IMR-90 (cell line): ENCODE measurements around the gene RAB20. TPM values are rescaled to one million over a fixed set of nuclear protein-coding genes. Genes with fewer than 3 reads are reported as not detected.

Experiments
- ATAC-seq: fragments of 200-7000 bp; cut with Tn5 transposase; 2 replicates; pipeline ENCODE4 v1.9.1; 2020; ENCODE audit warnings: low read depth, mild to moderate bottlenecking, moderate library complexity
- BruUV-seq: library from RNA; stranded (reverse); fragments of 400-500 nt; replicated peaks from 2 replicates; lab custom pipeline; 2021; lab: Mats Ljungman, UMichigan
- CTCF ChIA-PET: fragments of 300-600 bp; formaldehyde crosslinking; extraction: SDS; loops from one replicate; lab custom pipeline; 2021; ENCODE audit warnings: antibody characterized with exemption; lab: Yijun Ruan, JAX
- POLR2A ChIA-PET: fragments of 300-600 bp; sonication (Branson Sonifier 250); formaldehyde crosslinking; loops from one replicate; lab custom pipeline; 2022; ENCODE audit warnings: antibody characterized with exemption; ENCODE audit not compliant: unreplicated experiment; lab: Charles Lee
- DNase-seq: peaks from one replicate; pipeline ENCODE4 v3.0.0; 2013
- H2AFZ ChIP-seq: replicated peaks from 2 replicates; pipeline ENCODE3; 2013; ENCODE audit warnings: low read length, mild to moderate bottlenecking; ENCODE audit not compliant: poor library complexity
- H2AK5ac ChIP-seq: 2 replicates; pipeline ENCODE4 v1.6.1; 2013; ENCODE audit warnings: low read depth, low read length, inconsistent platforms
- H2AK9ac ChIP-seq: replicated peaks from 2 replicates; pipeline ENCODE3; 2013; ENCODE audit warnings: mild to moderate bottlenecking, low read depth, low read length, moderate library complexity; ENCODE audit not compliant: poor library complexity
- H2BK120ac ChIP-seq: 2 replicates; pipeline ENCODE4 v1.6.1; 2013; ENCODE audit warnings: low read depth, low read length, inconsistent platforms
- H2BK15ac ChIP-seq: 3 replicates; pipeline ENCODE4 v1.6.1; 2013; ENCODE audit warnings: low read depth, low read length, inconsistent platforms
- H2BK20ac ChIP-seq: 2 replicates; pipeline ENCODE4 v1.6.1; 2013; ENCODE audit warnings: low read depth, mild to moderate bottlenecking, inconsistent platforms, low read length, moderate library complexity
- H2BK5ac ChIP-seq: 2 replicates; pipeline ENCODE4 v1.6.1; 2013; ENCODE audit warnings: mild to moderate bottlenecking, low read depth, low read length, inconsistent platforms; ENCODE audit not compliant: poor library complexity, severe bottlenecking
- H3K14ac ChIP-seq: replicated peaks from 2 replicates; pipeline ENCODE4 v1.6.1; 2013; ENCODE audit warnings: low read depth, low read length, inconsistent platforms
- H3K18ac ChIP-seq: 2 replicates; pipeline ENCODE4 v1.6.1; 2013; ENCODE audit warnings: low read depth, low read length, control low read depth
- H3K23ac ChIP-seq: 2 replicates; pipeline ENCODE4 v1.6.1; 2013; ENCODE audit warnings: low read depth, low read length, inconsistent platforms
- H3K27ac ChIP-seq: 2 replicates; pipeline ENCODE4 v1.5.1; 2013; ENCODE audit warnings: mild to moderate bottlenecking, control low read depth, low read length; ENCODE audit not compliant: insufficient read depth
- H3K27me3 ChIP-seq: 2 replicates; pipeline ENCODE4 v1.6.1; 2013; ENCODE audit warnings: low read length; ENCODE audit not compliant: control insufficient read depth, insufficient read depth
- H3K36me3 ChIP-seq: 2 replicates; pipeline ENCODE4 v1.6.1; 2013; ENCODE audit warnings: low read length, mixed read lengths; ENCODE audit not compliant: control insufficient read depth, insufficient read depth
- H3K4ac ChIP-seq: 2 replicates; pipeline ENCODE4 v1.6.1; 2013; ENCODE audit warnings: low read depth, low read length, inconsistent platforms
- H3K4me1 ChIP-seq: 2 replicates; pipeline ENCODE4 v1.6.1; 2013; ENCODE audit warnings: low read length, mixed read lengths; ENCODE audit not compliant: control insufficient read depth, insufficient read depth
- H3K4me2 ChIP-seq: 2 replicates; pipeline ENCODE4 v1.6.1; 2013; ENCODE audit warnings: low read depth, mild to moderate bottlenecking, control low read depth, low read length, moderate library complexity
- H3K4me3 ChIP-seq: 2 replicates; pipeline ENCODE4 v1.5.1; 2013; ENCODE audit warnings: low read depth, mild to moderate bottlenecking, control low read depth, low read length, moderate library complexity; ENCODE audit not compliant: insufficient read depth
- H3K56ac ChIP-seq: 2 replicates; pipeline ENCODE4 v1.6.1; 2013; ENCODE audit warnings: low read length, inconsistent platforms; ENCODE audit not compliant: insufficient read depth; ENCODE audit errors: extremely low read depth
- H3K79me1 ChIP-seq, 2 experiments: 2 replicates each; pipeline ENCODE4 v1.6.1; 2013; ENCODE audit warnings: low read length in 2 of 2, inconsistent platforms in 1 of 2, low read depth in 1 of 2
- H3K9ac ChIP-seq: 2 replicates; pipeline ENCODE4 v1.6.1; 2013; ENCODE audit warnings: low read depth, low read length, control low read depth
- H3K9me1 ChIP-seq: 2 replicates; pipeline ENCODE4 v1.6.1; 2013; ENCODE audit warnings: low read length, inconsistent platforms; ENCODE audit not compliant: insufficient read depth
- H3K9me3 ChIP-seq: 2 replicates; pipeline ENCODE4 v1.6.1; 2013; ENCODE audit warnings: low read length; ENCODE audit not compliant: control insufficient read depth, insufficient read depth
- H4K20me1 ChIP-seq: 2 replicates; pipeline ENCODE4 v1.6.1; 2013; ENCODE audit warnings: low read length, inconsistent platforms; ENCODE audit not compliant: insufficient read depth
- H4K5ac ChIP-seq: 2 replicates; pipeline ENCODE4 v1.6.1; 2013; ENCODE audit warnings: mild to moderate bottlenecking, low read depth, low read length, control low read depth
- H4K8ac ChIP-seq, 2 experiments: 2 replicates each; pipeline ENCODE4 v1.6.1; 2013; ENCODE audit warnings: low read depth in 2 of 2, low read length in 2 of 2, control low read depth in 1 of 2, inconsistent platforms in 1 of 2
- H4K91ac ChIP-seq: 2 replicates; pipeline ENCODE4 v1.6.1; 2013; ENCODE audit warnings: low read depth, low read length, inconsistent platforms; ENCODE audit not compliant: insufficient read depth
- BHLHE40 ChIP-seq: fragments of 150-350 bp; IDR thresholded peaks from 2 replicates; pipeline ENCODE4 v1.6.1; 2016; ENCODE audit warnings: mild to moderate bottlenecking, low read depth, low read length
- CEBPB ChIP-seq: IDR thresholded peaks from 2 replicates; pipeline ENCODE4 v1.6.1; 2012; ENCODE audit warnings: low read depth, low read length, improper control_type of control experiment
- CHD1 ChIP-seq: IDR thresholded peaks from 2 replicates; pipeline ENCODE4 v1.6.1; 2012; ENCODE audit warnings: low read depth, low read length, improper control_type of control experiment
- ELK1 ChIP-seq: fragments of 150-350 bp; IDR thresholded peaks from 2 replicates; pipeline ENCODE4 v1.6.1; 2016; ENCODE audit warnings: low read depth, mild to moderate bottlenecking, low read length, moderate library complexity, borderline replicate concordance
- MAZ ChIP-seq: IDR thresholded peaks from 2 replicates; pipeline ENCODE4 v1.6.1; 2012; ENCODE audit warnings: low read depth, mild to moderate bottlenecking, low read length, improper control_type of control experiment, moderate library complexity, borderline replicate concordance
- MXI1 ChIP-seq: IDR thresholded peaks from 2 replicates; pipeline ENCODE4 v1.6.1; 2012; ENCODE audit warnings: low read depth, mild to moderate bottlenecking, low read length, moderate library complexity, borderline replicate concordance
- NFE2L2 ChIP-seq: fragments of 150-350 bp; IDR thresholded peaks from 2 replicates; pipeline ENCODE4 v1.6.1; 2016; ENCODE audit warnings: low read depth, mild to moderate bottlenecking, low read length
- RAD21 ChIP-seq: IDR thresholded peaks from 2 replicates; pipeline ENCODE4 v1.6.1; 2012; ENCODE audit warnings: low read length, improper control_type of control experiment
- RCOR1 ChIP-seq: IDR thresholded peaks from 2 replicates; pipeline ENCODE4 v1.6.1; 2012; ENCODE audit warnings: mild to moderate bottlenecking, low read length, improper control_type of control experiment; ENCODE audit not compliant: insufficient replicate concordance
- RFX5 ChIP-seq: IDR thresholded peaks from 2 replicates; pipeline ENCODE4 v1.8.0; 2012; ENCODE audit warnings: low read depth, mild to moderate bottlenecking, low read length, moderate library complexity
- SMC3 ChIP-seq: fragments of 150-350 bp; IDR thresholded peaks from 2 replicates; pipeline ENCODE4 v1.6.1; 2016; ENCODE audit warnings: low read depth, mild to moderate bottlenecking, antibody characterized with exemption, low read length, moderate library complexity
- WGBS, 2 experiments: methylation state at CpG; one replicate each; pipeline versions ENCODE4 v1.1.5 to v1.1.7; 2013; ENCODE audit warnings: missing lambda C conversion rate in 2 of 2; ENCODE audit not compliant: insufficient read length in 1 of 2; ENCODE audit errors: extremely low coverage in 2 of 2; 5-methylcytosine and 5-hydroxymethylcytosine counted together
- dilution Hi-C: fragments of 300-500 bp; cut with HindIII; formaldehyde crosslinking; loops from one replicate; pipeline ENCODE4 v1.14.3; 2018; ENCODE audit warnings: low sequenced_read_pairs; ENCODE audit not compliant: unreplicated experiment
- in situ Hi-C: fragments of 300-500 bp; cut with MboI; formaldehyde crosslinking; loops from 3 replicates; pipeline ENCODE4 v1.14.3; 2019; ENCODE audit warnings: low sequenced_read_pairs, inconsistent platforms, mixed read lengths
- intact Hi-C: fragments of 100-400 bp; cut with micrococcal nuclease; formaldehyde crosslinking; loops from 2 replicates; pipeline ENCODE4 v1.10.0; 2022
- polyA plus RNA-seq, 3 experiments: library from polyadenylated mRNA; depleted of rRNA; stranded (reverse); fragments of >200 nt; gene quantifications; 2 replicates each; pipeline ENCODE4 v1.2.3, GENCODE V29; 2012; ENCODE audit warnings: low replicate concordance in 1 of 3
- total RNA-seq: library from RNA; depleted of rRNA; stranded (reverse); fragments of >200 nt; gene quantifications from 2 replicates; pipeline ENCODE4 v1.2.3, GENCODE V29; 2012
- TF ChIP-seq, protein P1 (sequence below): fragments of 150-350 bp; IDR thresholded peaks from 2 replicates; pipeline ENCODE4 v1.6.1; 2017; ENCODE audit warnings: mild to moderate bottlenecking, antibody characterized with exemption, low read length, low read depth

The RAB20 gene
- total and polyA plus RNA-seq, 2 of the 4 experiments (the other 2 are of a cell fraction) = 3.8 to 5.1 TPM

DNA sequence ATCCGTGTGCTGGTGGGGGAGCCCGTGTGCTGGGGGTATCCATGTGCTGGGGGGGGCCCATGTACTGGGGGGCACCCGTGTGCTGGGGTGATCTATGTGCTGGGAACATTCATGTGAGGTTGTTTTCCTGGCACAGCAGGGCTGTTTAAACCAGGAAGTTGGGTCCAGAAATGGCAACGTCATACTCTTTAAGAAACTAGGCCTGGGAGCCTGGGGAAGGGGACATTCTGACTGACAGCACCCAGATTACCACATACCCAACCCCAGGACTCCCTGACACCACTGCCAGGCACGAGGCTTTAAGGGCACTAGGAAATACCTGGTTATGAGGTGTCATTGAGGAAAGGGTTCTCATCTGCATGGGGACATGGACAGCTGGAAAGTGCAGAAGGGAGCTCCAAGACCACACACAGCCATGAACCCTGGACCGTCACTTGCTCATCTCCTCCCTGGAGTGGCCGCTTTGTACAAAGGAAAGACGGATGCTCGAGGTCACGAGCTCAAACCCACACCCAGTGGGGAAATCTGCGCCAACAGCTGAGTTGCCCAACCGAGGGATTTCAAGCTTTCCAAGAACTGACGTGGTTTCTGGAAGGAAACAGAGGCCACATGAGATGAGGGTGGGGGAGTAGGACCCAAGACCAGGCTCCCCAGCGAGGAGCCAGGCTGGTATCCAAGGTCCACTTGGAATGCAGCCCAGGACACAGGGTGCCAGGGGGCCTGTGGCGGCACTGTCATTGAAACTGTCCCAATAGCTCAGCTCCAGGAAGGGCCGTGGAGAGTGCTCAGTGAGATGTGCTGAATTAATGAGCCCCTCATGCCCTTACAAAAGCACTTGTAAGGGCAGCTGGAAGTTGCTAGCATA is 40.9 kb downstream of the RAB20 start:
- Histone ChIP-seq H3K4me2 (no peak overlapping the region), H3K56ac (no peak overlapping the region), H3K27ac (no peak overlapping the region), H3K4me1 (no peaks in the 10 kb centered on the region; the same call in 1 of the 2 replicates), H2AK9ac (no peak overlapping the region), H3K27me3 (no peaks in the 10 kb centered on the region), H3K9me3 (no peaks in the 10 kb centered on the region), H2BK20ac (no peak overlapping the region), H4K8ac (no peak overlapping the region), H3K36me3 (no peaks in the 10 kb centered on the region; the same call in 1 of the 2 replicates), H4K20me1 (no peaks in the 10 kb centered on the region; the same call in none of the 2 replicates), H2AK5ac (0 out of 2 replicates have a peak overlapping the region, but pooled peaks have one; percentile 38), H2AFZ (no peak overlapping the region), H3K4me3 (no peak overlapping the region), H3K9ac (no peak overlapping the region), H3K9me1 (peaks cover 11% of the 10 kb centered on the region), H3K14ac (no peak overlapping the region), H2BK5ac (no peak overlapping the region), H3K18ac (no peak overlapping the region), H2BK120ac (no peak overlapping the region), H3K79me1 (no peaks in the 10 kb centered on the region), H3K23ac (no peak overlapping the region), H4K91ac (no peak overlapping the region), H4K5ac (no peak overlapping the region), H2BK15ac (no peak overlapping the region), H3K4ac (no peak overlapping the region)
- in situ Hi-C loops (no loop called here), dilution Hi-C loops (no loop called here), intact Hi-C loops (no loop called here)
- CTCF ChIA-PET = interaction anchor here (0.6 kb wide), 1 partner anchor 59 kb away, joined by 3 read pairs; no protein-coding TSS in a partner anchor
- DNase-seq (peak; percentile 53), ATAC-seq (no peak)
- POLR2A ChIA-PET = no interaction called here
- TF ChIP-seq, protein P1, sequence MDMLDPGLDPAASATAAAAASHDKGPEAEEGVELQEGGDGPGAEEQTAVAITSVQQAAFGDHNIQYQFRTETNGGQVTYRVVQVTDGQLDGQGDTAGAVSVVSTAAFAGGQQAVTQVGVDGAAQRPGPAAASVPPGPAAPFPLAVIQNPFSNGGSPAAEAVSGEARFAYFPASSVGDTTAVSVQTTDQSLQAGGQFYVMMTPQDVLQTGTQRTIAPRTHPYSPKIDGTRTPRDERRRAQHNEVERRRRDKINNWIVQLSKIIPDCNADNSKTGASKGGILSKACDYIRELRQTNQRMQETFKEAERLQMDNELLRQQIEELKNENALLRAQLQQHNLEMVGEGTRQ = no peak
- TF ChIP-seq MXI1 (no peak), CHD1 (no peak), RCOR1 (no peak), BHLHE40 (no peak), ELK1 (no peak), NFE2L2 (no peak), MAZ (no peak), RAD21 (no peak), CEBPB (no peak), SMC3 (no peak), RFX5 (no peak)
- no TSS peak for BruUV-seq
- WGBS, 2 experiments = 71% methylated on average over 5 of the region's 16 CpGs; no CpG with 5 or more reads in 1 of the 2 experiments
